Measurements from ENCODE around the gene FGFRL1. TPM values are rescaled to one million over a fixed set of nuclear protein-coding genes. Genes with fewer than 3 reads are reported as not detected.
"Not testable (repeated sequence)": the region's sequence is repeated elsewhere in the genome, so short reads cannot be mapped to it uniquely, and the experiment has no call there.

The FGFRL1 gene
- polyA plus RNA-seq, 1 donor: 295 TPM

- peak; percentile 17 for DNase-seq (ENCODE audit: low read depth)
Measured at GRCh38 chr4:973431-974397, 37.7 kb upstream of the FGFRL1 start, which contains the start of gene DGKQ. Gene DGKQ, minus strand, starts transcription at chr4:973569. Its CDS starts 87 bp downstream, at chr4:973482.

GRCh38 chr4:974668-975067, 36.8 kb upstream of the FGFRL1 start:
- DNase-seq (ENCODE audit: low read depth): no peak

GRCh38 chr4:976016-976415, 35.4 kb upstream of the FGFRL1 start:
- not testable (repeated sequence) for DNase-seq (ENCODE audit: low read depth)

DNA sequence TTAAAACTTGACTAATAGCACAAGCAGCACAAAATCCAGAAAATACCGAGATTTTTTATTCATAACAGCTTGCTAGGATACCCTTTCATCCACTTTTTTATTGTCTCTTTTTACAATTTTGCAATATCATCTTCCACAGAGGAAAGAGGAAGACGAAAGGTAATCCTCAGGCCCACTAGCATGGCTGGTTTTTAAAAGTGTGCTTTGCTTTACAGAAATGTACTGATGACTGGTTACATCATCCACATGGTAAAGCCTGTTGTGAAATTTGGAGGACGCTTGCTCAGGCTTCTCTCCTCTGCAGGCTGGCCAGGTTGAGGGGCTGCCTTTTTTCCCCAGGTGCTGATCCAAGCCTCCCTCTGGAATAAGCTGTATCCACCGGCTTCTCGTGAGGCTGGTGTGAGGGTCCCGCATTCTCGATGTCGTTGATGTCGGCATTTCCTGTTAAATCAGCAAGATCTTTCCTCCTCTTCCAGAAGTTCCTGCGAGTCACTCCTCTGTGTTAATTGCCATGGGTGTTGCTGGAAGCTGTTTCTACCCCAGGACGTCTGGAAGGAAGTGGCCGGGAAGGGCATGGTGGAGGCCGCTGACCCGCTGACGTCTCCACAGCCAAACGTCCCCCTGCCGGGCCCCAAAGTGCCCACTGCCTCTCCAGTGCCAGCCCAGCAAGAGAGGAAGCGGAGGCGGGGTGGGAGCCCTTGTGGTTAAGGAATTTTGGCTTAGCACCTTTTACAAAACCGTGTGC, 32.3 kb upstream of the FGFRL1 start:
- no peak for DNase-seq (ENCODE audit: low read depth)

- no peak for DNase-seq (ENCODE audit: low read depth)
Measured at GRCh38 chr4:982291-982690, 29.1 kb upstream of the FGFRL1 start.

DNA sequence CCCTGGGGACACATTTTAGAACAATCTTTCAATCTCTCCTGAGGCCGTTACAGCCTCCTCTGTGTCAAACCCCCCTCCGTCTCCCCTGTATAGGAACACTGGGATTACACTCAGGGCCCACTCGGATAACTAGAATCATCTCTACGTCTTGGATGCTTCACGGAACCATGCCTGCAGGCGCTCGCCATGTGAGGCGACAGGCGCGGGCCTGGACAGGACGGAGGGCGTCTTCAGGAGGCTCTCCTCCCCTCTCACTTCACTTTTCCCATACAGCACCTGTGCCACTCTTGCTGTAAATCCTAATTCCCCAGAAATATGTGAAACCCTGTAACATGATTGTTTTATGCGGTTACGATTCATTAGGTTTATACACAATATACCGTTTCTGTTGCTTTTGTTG, 28.6 kb upstream of the FGFRL1 start:
- no peak for DNase-seq (ENCODE audit: low read depth)

- DNase-seq (ENCODE audit: low read depth): no peak
Measured at GRCh38 chr4:984336-985054, 26.9 kb upstream of the FGFRL1 start.

GRCh38 chr4:985123-985830, 26.1 kb upstream of the FGFRL1 start:
- DNase-seq (ENCODE audit: low read depth): no peak

DNA sequence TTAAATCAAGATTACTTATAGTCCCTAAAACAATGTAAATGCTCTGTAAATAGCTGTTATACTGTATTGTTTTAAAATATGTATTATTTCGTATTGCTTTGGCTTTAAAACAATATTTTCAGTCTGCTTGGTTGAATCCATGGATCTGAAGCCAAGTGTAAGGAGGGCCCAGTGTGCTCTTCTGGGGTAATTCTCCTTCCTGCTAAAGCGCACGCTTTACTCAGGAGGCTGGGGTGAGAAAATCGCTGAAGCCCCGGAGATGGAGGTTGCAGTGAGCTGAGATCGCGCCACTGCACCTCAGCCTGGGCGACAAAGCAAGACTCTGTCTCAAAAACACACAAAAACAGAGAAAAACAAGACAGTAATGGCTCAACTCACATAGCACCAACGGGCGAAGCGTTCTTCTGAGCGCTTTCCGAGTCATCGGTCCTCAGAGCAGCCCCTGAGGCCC, 25.0 kb upstream of the FGFRL1 start:
- DNase-seq (ENCODE audit: low read depth): no peak

DNA sequence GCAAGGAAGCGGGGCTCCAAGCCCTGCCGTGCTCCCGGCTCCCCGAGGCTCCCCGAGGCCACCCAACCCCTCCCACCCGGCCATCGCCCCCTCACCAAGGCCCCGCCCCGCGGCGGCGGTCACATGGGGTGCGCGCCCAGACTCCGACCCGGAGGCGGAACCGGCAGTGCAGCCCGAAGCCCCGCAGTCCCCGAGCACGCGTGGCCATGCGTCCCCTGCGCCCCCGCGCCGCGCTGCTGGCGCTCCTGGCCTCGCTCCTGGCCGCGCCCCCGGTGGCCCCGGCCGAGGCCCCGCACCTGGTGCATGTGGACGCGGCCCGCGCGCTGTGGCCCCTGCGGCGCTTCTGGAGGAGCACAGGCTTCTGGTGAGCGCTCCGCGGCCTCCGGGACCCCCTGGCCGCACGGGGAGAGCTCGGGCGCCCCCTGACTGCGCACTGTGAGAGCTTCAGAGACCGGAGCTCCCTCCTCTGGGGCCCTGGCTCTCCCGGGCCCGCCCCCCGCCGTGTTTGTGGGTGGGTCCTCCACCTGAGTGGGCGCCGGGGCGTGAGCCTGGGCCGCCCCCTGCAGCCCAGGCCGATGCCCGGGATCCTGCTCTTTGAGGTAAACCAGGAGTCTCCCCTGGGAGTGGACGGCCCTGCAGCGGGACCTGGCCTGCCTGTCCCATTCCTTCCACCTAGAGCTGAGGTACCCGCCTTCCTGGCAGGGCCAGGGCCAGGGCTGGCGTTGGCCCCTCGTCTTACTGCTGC, 24.4 kb upstream of the FGFRL1 start, which contains the start of gene IDUA:
Gene IDUA (plus strand): TSS at position 166 of the 745 bp plus-strand sequence. CDS start 41 bp downstream, at position 207.
- DNase-seq (ENCODE audit: low read depth): no peak

DNA sequence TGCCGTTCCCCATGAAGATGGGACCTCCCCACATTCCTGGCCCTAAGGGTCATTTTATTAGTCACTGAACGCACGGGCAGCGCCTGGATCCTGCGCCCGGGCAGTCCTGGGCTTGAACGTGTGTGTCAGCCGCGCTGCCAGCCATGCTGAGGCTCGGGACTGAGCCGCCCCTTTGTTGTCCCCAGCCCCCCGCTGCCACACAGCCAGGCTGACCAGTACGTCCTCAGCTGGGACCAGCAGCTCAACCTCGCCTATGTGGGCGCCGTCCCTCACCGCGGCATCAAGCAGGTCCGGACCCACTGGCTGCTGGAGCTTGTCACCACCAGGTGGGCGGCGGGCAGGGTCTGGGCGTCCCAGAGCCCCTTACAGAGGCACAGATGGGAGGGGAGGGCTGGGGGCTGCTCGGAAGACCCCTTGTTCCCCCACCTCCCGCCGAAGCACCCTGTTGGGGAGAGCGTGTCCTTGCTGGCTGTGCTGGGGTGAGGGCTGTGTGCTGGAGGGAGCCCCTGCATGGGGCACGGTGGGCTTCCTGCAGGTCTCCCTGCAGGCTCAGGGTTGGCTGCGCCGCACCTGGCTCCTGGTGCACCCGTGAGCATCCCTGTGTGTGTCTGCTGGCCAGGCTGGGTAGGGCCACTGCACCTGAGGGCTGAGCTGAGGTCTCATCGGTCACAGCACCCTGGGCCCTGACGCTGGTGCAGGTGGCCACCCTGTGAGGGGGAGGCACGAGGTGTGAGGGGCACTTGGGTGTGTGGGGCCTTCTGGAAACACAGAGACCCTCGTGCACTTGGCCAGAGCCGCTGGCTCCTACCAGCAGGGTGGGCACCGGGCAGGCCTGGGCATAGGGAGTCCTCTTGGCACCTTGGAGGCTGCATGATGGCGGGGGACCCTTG, 23.6 kb upstream of the FGFRL1 start:
- no peak for DNase-seq (ENCODE audit: low read depth)

DNA sequence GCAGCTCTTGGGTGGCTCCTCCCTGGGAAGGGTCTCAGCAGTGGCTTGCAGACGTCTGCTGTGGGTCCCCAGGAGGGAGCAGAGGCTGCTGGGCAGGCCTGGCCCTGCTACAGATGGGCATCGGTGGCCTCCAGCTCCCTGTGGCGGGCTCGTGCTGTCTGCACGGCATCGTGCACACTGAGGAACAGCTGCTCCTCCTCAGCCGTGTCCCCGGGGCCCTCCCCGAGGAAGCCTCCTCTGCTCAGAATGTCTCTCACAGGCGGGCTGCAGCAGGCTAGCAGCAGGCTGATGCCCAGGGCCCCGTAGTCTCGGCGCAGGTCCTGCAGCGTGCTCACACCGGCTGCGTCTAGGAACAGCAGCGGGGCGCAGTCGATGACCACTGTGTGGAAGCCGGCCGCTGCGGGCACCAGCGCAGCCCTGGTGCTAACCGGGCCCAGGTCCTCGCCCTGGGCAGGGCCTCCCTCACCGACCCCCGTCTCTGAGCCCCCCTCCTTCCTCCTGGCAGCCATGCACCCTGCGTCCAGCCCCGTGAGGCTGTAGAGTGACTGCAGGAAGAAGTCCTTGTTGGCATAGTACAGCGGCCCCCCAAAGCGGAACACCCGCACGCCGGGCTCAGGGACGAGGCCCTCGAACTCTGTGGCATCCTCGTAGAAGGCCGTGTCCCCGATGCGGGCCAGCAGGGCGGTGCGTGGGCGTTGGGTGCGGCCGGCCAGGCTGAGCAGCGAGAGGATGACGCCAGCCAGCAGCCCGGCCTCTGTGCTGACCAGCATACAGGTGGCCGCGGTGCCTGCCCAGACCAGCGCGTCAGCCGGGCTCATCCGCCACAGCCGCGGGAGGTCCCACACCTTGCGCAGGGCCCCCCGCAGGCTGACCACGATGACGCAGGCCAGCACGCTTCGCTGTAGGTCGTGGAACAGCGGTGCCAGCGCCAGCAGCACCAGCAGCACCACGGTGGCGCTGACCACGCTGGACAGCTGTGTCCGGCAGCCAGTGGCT, 22.4 kb upstream of the FGFRL1 start:
- DNase-seq (ENCODE audit: low read depth): no peak

DNA sequence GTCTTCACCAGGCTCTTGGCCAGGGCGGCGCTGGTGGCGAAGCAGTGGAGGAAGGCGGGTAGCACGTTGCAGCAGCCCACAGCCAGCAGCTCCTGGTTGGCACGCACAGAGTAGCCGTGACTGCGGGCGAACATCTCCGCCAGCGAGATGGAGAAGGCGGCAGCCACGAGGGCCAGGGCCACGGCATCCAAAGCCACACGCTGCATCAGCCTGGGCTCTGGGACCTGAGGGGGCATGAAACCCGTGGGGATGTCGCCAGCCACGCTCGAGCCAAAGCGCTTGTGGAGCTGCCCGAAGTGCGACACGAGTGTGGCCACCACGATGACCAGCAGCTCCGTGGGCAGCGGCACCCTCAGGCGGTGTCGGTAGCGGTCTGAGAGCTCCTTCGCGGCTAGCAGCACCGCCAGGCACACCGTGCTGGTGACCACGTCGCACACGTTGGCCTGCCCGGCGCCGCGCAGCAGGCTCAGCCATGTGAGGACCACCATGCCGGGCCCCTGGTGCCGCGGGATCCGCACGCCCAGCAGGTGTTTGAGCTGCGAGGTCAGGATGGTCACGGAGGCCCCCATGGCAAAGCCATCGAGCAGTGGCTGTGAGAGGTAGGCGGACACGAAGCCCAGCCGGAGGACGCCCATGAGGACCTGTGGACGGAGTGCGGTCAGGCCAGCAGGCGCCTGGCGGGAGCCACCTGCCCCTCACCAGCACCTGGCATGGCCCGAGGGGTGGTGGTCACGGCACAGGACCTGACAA, 21.5 kb upstream of the FGFRL1 start:
- DNase-seq (ENCODE audit: low read depth): no peak

GRCh38 chr4:990746-991367, 20.6 kb upstream of the FGFRL1 start:
- DNase-seq (ENCODE audit: low read depth): no peak

DNA sequence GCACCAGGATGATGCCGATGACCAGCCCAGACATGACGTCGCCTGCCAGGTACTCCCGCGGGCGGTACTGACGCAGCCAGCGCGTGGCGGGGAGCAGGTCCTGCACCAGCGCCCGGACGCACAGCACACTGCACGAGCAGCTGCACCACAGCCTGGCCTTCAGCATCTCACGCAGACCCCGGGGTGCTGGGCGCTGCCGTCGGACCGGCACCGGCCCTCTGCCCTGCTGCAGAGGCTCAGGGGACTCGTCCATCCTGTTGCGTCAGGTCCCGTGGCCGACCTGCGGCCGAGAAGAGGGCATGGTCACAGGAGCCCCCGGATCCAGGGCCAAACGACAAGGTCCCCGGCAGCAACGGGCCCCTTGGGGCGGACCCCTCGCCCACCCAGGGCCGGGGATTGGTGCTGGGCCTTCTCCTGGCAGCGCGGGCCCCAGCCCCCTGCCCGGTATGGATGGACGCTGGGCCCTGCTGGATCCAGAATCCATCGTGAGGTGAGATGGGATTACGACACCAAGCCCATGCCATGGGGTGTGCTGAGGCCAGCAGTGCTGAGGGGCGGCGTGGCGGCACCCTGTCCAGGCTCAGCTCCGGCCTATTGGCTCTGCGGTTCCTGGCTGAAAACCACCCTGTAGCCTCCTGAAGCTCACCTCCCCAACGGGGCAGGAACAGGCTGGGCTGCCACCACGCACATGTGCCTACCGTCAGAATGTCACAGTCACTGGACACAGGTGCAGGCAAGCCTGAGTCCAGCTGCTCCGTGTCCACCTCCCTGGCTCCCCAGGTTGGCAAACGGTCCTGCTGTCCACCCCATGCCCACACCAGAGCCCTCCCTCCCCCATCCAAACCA, 19.8 kb upstream of the FGFRL1 start:
- no peak for DNase-seq (ENCODE audit: low read depth)

Measured in forelimb muscle (tissue), 1 donor.